SJSA1 (cell line): Measurements from ENCODE around the gene SDR42E2. TPM values are rescaled to one million over a fixed set of nuclear protein-coding genes. Genes with fewer than 3 reads are reported as not detected.
"Not testable (repeated sequence)": the region's sequence is repeated elsewhere in the genome, so short reads cannot be mapped to it uniquely, and the experiment has no call there.

Experiments
- DNase-seq, 2 experiments: peaks; one replicate each; pipeline ENCODE4 v3.0.0-alpha.2; 2015 to 2020; ENCODE audit warnings: low spot score in 2 of 2, low read depth in 1 of 2
- H3K27ac ChIP-seq: fragments of 250-450 bp; sonication (Bioruptor Pico); 2 replicates; pipeline ENCODE4 v1.5.1; 2020; ENCODE audit warnings: mild to moderate bottlenecking, moderate library complexity
- H3K27me3 ChIP-seq: fragments of 250-450 bp; sonication (Bioruptor Pico); replicated peaks from 2 replicates; pipeline ENCODE4 v1.5.1; 2020; ENCODE audit warnings: mild to moderate bottlenecking, moderate library complexity
- H3K36me3 ChIP-seq: fragments of 250-450 bp; sonication (Bioruptor Pico); 2 replicates; pipeline ENCODE4 v1.5.1; 2020; ENCODE audit warnings: mild to moderate bottlenecking
- H3K4me1 ChIP-seq: fragments of 250-450 bp; sonication (Bioruptor Pico); replicated peaks from 2 replicates; pipeline ENCODE4 v1.6.1; 2021; ENCODE audit warnings: mild to moderate bottlenecking
- H3K4me3 ChIP-seq: fragments of 250-450 bp; sonication (Bioruptor Pico); 2 replicates; pipeline ENCODE4 v1.5.1; 2020; ENCODE audit warnings: mild to moderate bottlenecking
- H3K9me3 ChIP-seq: fragments of 250-450 bp; sonication (Bioruptor Pico); replicated peaks from 2 replicates; pipeline ENCODE4 v1.5.1; 2020; ENCODE audit warnings: mild to moderate bottlenecking
- total RNA-seq: library from RNA; depleted of rRNA; stranded (reverse); fragments of >200 nt; shearing (Covaris generic); gene quantifications from 2 replicates; pipeline ENCODE4 v1.2.3, GENCODE V29; 2014

SDR42E2 gene
- total RNA-seq, 1 experiment from 2014 or later, result not detected

- Histone ChIP-seq H3K27ac (peak overlapping the region; percentile 76), H3K27me3 (no peaks in the 10 kb centered on the region), H3K4me1 (peaks cover 20% of the 10 kb centered on the region), H3K36me3 (no peaks in the 10 kb centered on the region), H3K9me3 (no peaks in the 10 kb centered on the region), H3K4me3 (peak overlapping the region; percentile 53)
- peak; percentile 99 to 100 for DNase-seq
Measured at GRCh38 chr16:22190776-22191531, 28.6 kb downstream of the SDR42E2 start.

GRCh38 chr16:22191532-22192260 lies 29.4 kb downstream of the SDR42E2 start:
- no peak for DNase-seq
- Histone ChIP-seq H3K27me3 (no peaks in the 10 kb centered on the region), H3K36me3 (no peaks in the 10 kb centered on the region), H3K4me1 (peaks cover 20% of the 10 kb centered on the region), H3K9me3 (no peaks in the 10 kb centered on the region), H3K4me3 (peak overlapping the region; percentile 53), H3K27ac (peak overlapping the region; percentile 76)

- H3K9me3 ChIP-seq, result no peaks in the 10 kb centered on the region
- no peaks in the 10 kb centered on the region for H3K36me3 ChIP-seq
- peak overlapping the region; percentile 53 for H3K4me3 ChIP-seq
- H3K27me3 ChIP-seq, result no peaks in the 10 kb centered on the region
- peak; percentile 76 to 86 for DNase-seq
- H3K4me1 ChIP-seq, result peaks cover 20% of the 10 kb centered on the region
- H3K27ac ChIP-seq, result peak overlapping the region; percentile 76
Measured at GRCh38 chr16:22192261-22193062, 30.2 kb downstream of the SDR42E2 start.

DNA sequence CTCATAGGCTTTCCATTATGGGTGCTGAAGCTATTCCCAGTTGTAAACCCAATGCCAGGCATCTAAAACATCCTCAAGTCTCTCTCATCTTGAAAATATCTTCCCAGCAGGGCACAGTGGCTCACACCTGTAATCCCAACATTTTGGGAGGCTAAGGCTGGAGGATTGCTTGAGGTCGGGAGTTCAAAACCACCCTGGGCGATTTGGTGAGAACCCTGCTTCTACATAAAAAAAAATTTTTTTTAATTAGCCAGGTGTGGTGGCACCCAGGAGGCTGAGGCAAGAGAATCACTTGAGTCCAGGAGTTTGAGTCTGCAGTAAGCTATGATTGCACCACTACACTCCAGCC lies 30.7 kb downstream of the SDR42E2 start:
- no peaks in the 10 kb centered on the region for H3K9me3 ChIP-seq
- H3K4me3 ChIP-seq, result no peak overlapping the region
- no peak for DNase-seq
- H3K36me3 ChIP-seq, result no peaks in the 10 kb centered on the region
- H3K27ac ChIP-seq, result no peak overlapping the region
- H3K27me3 ChIP-seq, result no peaks in the 10 kb centered on the region
- H3K4me1 ChIP-seq, result peaks cover 20% of the 10 kb centered on the region

GRCh38 chr16:22194707-22195444 lies 32.6 kb downstream of the SDR42E2 start:
- Histone ChIP-seq H3K36me3 (no peaks in the 10 kb centered on the region), H3K27ac (no peak overlapping the region), H3K27me3 (no peaks in the 10 kb centered on the region), H3K9me3 (no peaks in the 10 kb centered on the region), H3K4me1 (peaks cover 30% of the 10 kb centered on the region), H3K4me3 (no peak overlapping the region; the same call in 1 of the 2 replicates)
- DNase-seq, result no peak

DNA sequence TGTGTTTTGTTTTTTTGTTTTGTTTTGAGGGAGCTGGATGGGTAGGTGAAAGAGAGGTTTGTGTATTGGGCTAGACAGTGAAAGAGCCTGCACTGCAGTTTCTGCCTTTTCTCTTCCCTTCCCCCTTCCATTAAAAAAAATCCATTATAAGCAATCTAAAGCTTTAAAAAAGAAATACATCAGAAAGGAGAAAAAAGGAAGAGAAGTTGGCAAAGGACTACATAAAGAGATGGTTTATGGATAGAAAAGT lies 33.1 kb downstream of the SDR42E2 start:
- Histone ChIP-seq H3K27ac (no peak overlapping the region), H3K4me3 (peak overlapping the region; percentile 45), H3K27me3 (no peaks in the 10 kb centered on the region), H3K9me3 (no peaks in the 10 kb centered on the region), H3K36me3 (no peaks in the 10 kb centered on the region), H3K4me1 (peaks cover 30% of the 10 kb centered on the region)
- DNase-seq, result no peak

DNA sequence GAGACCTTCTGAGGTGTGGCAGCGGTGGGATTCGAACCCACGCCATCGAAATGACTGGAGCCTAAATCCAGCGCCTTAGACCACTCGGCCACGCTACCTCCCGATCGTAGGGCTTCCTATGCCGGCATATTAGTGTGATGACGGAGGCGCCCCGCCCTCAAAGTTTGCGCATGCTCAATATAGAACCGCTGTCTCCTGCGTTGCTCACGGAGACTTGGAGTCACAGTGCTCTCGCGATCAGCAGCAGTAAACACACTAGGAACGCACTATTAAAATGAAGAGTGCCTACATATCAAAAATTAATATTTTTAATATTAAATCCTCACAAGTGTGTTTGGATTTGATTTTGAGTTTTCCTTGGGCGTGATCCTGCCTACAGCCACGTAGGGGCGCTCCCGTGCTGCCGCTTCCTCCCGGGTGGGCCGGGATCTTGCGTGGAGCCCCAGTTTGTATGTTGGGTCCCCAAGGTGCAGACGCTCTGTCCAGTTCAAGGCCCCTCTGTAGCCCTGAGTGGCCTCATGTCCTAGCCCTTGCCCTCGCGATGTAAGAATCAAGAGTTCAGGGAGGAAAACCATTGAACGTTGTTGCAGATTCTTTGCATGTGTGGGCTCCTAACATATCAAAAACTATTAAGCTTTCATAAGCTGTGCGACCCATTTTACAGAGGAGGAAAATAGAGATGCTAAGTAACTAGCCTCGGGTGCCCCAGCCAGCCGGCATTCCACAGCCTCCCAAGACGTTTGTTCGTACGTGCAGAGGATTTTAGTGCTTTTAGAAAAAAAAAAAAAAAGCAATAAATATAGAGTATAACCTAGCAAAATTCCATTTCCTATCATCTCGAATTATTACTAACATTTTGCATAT lies 33.6 kb downstream of the SDR42E2 start:
- Histone ChIP-seq H3K27ac (peak overlapping the region; percentile 3; the same call in 1 of the 2 replicates), H3K36me3 (no peaks in the 10 kb centered on the region), H3K27me3 (no peaks in the 10 kb centered on the region), H3K4me1 (peaks cover 30% of the 10 kb centered on the region), H3K4me3 (peak overlapping the region; percentile 45), H3K9me3 (no peaks in the 10 kb centered on the region)
- peak; percentile 85 to 94 for DNase-seq

- peaks cover 29% of the 10 kb centered on the region for H3K4me1 ChIP-seq
- not testable (repeated sequence) for H3K27ac ChIP-seq, H3K9me3 ChIP-seq, H3K4me3 ChIP-seq, H3K36me3 ChIP-seq, DNase-seq, H3K27me3 ChIP-seq
Measured at GRCh38 chr16:22196559-22197168, 34.4 kb downstream of the SDR42E2 start.

DNA sequence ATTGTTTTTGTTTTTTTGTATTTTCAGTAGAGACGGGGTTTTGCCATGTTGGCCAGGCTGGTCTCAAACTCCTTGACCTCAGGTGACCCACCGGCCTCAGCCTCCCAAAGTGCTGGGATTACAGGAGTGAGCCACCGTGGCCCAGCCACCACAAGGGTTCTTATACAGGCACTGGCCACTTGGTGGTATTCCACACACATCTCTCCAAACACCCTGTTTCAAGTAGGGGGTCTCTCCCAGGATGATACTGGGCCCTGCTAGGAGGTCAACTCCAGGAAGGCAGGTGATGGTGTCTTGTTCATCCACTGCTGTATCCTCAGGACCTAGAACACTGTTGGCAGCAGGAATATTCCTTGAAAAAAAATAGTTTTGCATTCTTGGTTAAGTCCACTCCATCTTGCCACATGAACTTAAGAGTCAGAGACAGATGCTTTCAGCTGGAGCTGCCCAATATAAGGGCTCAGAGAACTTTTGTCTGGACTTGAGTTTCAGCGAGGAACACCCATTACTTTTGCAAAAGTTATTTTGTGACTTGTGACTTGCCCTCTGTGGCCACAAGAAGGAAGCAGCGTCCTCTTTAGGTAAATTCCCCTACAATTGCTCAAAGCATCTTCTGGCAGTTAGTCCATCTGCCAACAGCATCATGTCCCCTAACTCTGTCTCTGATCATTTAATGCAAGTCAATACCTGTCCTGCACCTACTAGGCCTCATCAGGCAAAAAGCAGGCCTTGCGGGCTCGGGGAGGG lies 36.4 kb downstream of the SDR42E2 start:
- Histone ChIP-seq H3K9me3 (no peaks in the 10 kb centered on the region), H3K4me1 (peaks cover 20% of the 10 kb centered on the region), H3K27me3 (no peaks in the 10 kb centered on the region), H3K36me3 (no peaks in the 10 kb centered on the region), H3K27ac (peak overlapping the region; percentile 81), H3K4me3 (no peak overlapping the region)
- no peak for DNase-seq

DNA sequence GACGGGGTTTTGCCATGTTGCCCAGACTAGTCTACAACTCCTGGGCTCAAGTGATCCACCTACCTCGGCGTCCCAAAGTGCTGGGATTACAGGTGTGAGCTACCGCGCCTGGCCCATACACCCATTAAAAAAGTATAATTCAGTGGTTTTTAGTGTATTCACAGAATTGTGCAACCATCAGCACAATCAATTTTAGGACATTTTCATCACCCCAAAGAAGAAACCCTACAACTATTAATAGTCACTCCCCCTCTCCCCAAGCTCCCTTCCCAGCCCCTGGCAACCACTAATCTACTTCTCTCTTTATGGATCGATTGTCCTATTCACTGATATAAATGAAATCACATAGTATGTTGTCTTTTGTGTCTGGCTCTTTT lies 39.9 kb downstream of the SDR42E2 start:
- no peak overlapping the region for H3K4me3 ChIP-seq
- H3K27me3 ChIP-seq, result no peaks in the 10 kb centered on the region
- no peaks in the 10 kb centered on the region for H3K36me3 ChIP-seq
- DNase-seq, result no peak
- peaks cover 23% of the 10 kb centered on the region for H3K4me1 ChIP-seq
- no peak overlapping the region for H3K27ac ChIP-seq
- H3K9me3 ChIP-seq, result no peaks in the 10 kb centered on the region

GRCh38 chr16:22203091-22203490 lies 40.8 kb downstream of the SDR42E2 start:
- H3K4me3 ChIP-seq, result no peak overlapping the region
- no peak overlapping the region for H3K27ac ChIP-seq
- no peaks in the 10 kb centered on the region for H3K9me3 ChIP-seq
- no peaks in the 10 kb centered on the region for H3K36me3 ChIP-seq
- no peak for DNase-seq
- H3K27me3 ChIP-seq, result no peaks in the 10 kb centered on the region
- peaks cover 30% of the 10 kb centered on the region for H3K4me1 ChIP-seq

DNA sequence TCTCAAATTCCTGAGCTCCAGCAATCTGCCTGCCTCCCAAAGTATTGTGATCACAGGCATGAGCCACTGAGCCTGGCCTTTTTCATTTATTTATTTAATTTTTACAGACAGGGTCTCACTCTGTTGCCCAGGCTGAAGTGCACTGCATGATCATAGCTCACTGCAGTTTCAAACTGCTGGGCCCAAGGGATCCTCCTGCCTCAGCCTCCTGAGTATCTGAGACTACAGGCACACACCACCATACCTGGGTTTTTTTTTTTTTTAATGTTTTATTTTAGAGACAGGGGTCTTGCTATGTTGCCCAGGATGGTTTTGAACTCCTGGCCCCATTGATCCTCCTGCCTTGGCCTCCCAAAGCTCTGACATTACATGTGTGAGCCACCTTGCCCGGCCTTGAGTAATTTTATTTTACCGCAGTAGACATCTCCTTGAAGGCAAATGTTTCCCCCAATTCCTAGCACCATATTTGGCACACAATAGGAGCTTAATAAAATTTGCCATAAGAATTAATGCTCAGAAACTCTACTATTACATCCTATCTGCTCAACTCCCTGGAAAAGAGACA lies 41.9 kb downstream of the SDR42E2 start:
- Histone ChIP-seq H3K36me3 (no peaks in the 10 kb centered on the region), H3K4me1 (peaks cover 22% of the 10 kb centered on the region), H3K27ac (no peak overlapping the region), H3K4me3 (no peak overlapping the region), H3K27me3 (no peaks in the 10 kb centered on the region), H3K9me3 (no peaks in the 10 kb centered on the region)
- no peak for DNase-seq
